HepG2 (cell line): Measurements from ENCODE around the gene KLC4.

Experiments used
- EP300 ChIP-seq, 3 experiments: sonication (generic) in 1 of 3; formaldehyde crosslinking in 1 of 3; IDR thresholded peaks; 2 replicates each; pipeline versions ENCODE4 v1.5.1 to v1.6.1; 2011 to 2020; ENCODE audit warnings: low read depth in 2 of 3, low read length in 2 of 3, borderline replicate concordance in 1 of 3, improper control_type of control experiment in 1 of 3, mild to moderate bottlenecking in 1 of 3, missing genetic modification reagents in 1 of 3, moderate library complexity in 1 of 3
- MIXL1 ChIP-seq: IDR thresholded peaks from 2 replicates; pipeline ENCODE4 v1.6.1; 2016
- NBN ChIP-seq: fragments of 450-650 bp; conservative IDR thresholded peaks from 2 replicates; pipeline ENCODE4 v1.6.1; 2017
- REL ChIP-seq: sonication (generic); formaldehyde crosslinking; conservative IDR thresholded peaks from 2 replicates; pipeline ENCODE4 v1.8.0; 2022; ENCODE audit warnings: mild to moderate bottlenecking, missing genetic modification reagents, moderate library complexity
- RELA ChIP-seq: sonication (generic); formaldehyde crosslinking; IDR thresholded peaks from 2 replicates; pipeline ENCODE4 v1.4.0; 2020; ENCODE audit warnings: missing genetic modification reagents
- ZFP41 ChIP-seq: sonication (generic); formaldehyde crosslinking; IDR thresholded peaks from 2 replicates; pipeline ENCODE4 v1.4.0; 2020; ENCODE audit warnings: mild to moderate bottlenecking, missing genetic modification reagents, borderline replicate concordance
- ZFP62 ChIP-seq: sonication (generic); formaldehyde crosslinking; IDR thresholded peaks from 2 replicates; pipeline ENCODE4 v1.4.0; 2020; ENCODE audit warnings: missing genetic modification reagents
- ZNF121 ChIP-seq: sonication (generic); formaldehyde crosslinking; IDR thresholded peaks from 2 replicates; pipeline ENCODE4 v1.5.0; 2020; ENCODE audit warnings: mild to moderate bottlenecking, missing genetic modification reagents
- ZNF780A ChIP-seq: sonication (generic); formaldehyde crosslinking; IDR thresholded peaks from 2 replicates; pipeline ENCODE4 v1.8.0; 2022; ENCODE audit warnings: mild to moderate bottlenecking, missing genetic modification reagents, moderate library complexity
- TF ChIP-seq, protein P1 (sequence below): sonication (generic); formaldehyde crosslinking; IDR thresholded peaks from 2 replicates; pipeline ENCODE4 v1.5.0; 2020; ENCODE audit warnings: missing genetic modification reagents
- TF ChIP-seq, protein P2 (sequence below): sonication (generic); formaldehyde crosslinking; IDR thresholded peaks from 2 replicates; pipeline ENCODE4 v1.9.0; 2021; ENCODE audit warnings: missing genetic modification reagents, borderline replicate concordance
- TF ChIP-seq, protein P3 (sequence below): sonication (generic); formaldehyde crosslinking; IDR thresholded peaks from 2 replicates; pipeline ENCODE4 v1.5.0; 2020; ENCODE audit warnings: mild to moderate bottlenecking, missing genetic modification reagents, moderate library complexity

DNA sequence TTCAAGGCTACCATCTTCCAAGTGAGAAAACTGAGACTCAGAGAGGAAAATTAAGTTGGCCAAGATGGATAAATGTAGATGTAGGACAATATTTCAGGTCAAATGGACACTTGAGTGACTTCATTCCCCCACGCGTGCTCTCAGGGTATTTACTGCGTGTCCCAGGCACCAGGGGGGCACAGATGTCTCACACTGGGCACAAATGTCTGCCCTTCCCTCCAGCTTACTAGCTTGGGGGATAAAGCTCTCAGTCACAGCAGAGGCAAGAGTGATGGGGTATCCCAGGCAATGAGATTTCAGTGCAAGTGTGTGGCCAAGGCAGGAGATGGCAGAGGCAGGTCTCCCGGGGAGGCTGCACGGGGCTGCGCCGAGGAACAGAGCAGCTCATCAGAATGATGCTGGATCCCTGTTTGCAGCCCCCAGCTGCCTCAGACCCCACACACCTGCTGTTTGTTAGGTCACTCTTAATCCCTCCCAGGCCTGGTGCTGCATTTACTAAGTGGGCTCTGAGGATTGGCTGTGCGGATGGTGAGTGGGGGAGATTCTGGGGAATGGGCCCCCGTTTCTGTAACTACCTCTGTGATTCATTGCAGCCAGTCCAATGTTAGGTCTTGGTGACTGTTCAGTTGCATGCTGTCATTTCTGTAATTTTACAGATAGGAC is 60.8 kb downstream of the KLC4 start:
- TF ChIP-seq MIXL1 (CRISPR knock-in tag) (no peak), ZNF121 (no peak), ZFP41 (CRISPR knock-in tag) (no peak), NBN (no peak), EP300 (IDR thresholded peaks at IDR 0.05; ENCODE audit: low read depth in 2 of 2, low read length in 2 of 2) (no peak), EP300 (CRISPR knock-in tag; IDR thresholded peaks at IDR 0.05; ENCODE audit: borderline replicate concordance) (no peak), REL (CRISPR knock-in tag) (no peak), ZNF780A (no peak), ZFP62 (CRISPR knock-in tag) (no peak), RELA (CRISPR knock-in tag) (no peak)
- TF ChIP-seq, protein P1, sequence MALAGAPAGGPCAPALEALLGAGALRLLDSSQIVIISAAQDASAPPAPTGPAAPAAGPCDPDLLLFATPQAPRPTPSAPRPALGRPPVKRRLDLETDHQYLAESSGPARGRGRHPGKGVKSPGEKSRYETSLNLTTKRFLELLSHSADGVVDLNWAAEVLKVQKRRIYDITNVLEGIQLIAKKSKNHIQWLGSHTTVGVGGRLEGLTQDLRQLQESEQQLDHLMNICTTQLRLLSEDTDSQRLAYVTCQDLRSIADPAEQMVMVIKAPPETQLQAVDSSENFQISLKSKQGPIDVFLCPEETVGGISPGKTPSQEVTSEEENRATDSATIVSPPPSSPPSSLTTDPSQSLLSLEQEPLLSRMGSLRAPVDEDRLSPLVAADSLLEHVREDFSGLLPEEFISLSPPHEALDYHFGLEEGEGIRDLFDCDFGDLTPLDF (CRISPR knock-in tag): no peak
- TF ChIP-seq, protein P2, sequence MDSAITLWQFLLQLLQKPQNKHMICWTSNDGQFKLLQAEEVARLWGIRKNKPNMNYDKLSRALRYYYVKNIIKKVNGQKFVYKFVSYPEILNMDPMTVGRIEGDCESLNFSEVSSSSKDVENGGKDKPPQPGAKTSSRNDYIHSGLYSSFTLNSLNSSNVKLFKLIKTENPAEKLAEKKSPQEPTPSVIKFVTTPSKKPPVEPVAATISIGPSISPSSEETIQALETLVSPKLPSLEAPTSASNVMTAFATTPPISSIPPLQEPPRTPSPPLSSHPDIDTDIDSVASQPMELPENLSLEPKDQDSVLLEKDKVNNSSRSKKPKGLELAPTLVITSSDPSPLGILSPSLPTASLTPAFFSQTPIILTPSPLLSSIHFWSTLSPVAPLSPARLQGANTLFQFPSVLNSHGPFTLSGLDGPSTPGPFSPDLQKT: no peak
- TF ChIP-seq, protein P3, sequence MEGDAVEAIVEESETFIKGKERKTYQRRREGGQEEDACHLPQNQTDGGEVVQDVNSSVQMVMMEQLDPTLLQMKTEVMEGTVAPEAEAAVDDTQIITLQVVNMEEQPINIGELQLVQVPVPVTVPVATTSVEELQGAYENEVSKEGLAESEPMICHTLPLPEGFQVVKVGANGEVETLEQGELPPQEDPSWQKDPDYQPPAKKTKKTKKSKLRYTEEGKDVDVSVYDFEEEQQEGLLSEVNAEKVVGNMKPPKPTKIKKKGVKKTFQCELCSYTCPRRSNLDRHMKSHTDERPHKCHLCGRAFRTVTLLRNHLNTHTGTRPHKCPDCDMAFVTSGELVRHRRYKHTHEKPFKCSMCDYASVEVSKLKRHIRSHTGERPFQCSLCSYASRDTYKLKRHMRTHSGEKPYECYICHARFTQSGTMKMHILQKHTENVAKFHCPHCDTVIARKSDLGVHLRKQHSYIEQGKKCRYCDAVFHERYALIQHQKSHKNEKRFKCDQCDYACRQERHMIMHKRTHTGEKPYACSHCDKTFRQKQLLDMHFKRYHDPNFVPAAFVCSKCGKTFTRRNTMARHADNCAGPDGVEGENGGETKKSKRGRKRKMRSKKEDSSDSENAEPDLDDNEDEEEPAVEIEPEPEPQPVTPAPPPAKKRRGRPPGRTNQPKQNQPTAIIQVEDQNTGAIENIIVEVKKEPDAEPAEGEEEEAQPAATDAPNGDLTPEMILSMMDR: no peak
